ENCODE results near the gene USP24.

GRCh38 chr1:55079651-55080050, 135.5 kb downstream of the USP24 start:
- TF ChIP-seq CTCF (IDR thresholded peaks at IDR 0.05; ENCODE audit: poor library complexity, severe bottlenecking) (no peak), REST (IDR thresholded peaks at IDR 0.05; ENCODE audit: borderline replicate concordance) (no peak), EP300 (conservative IDR thresholded peaks at IDR 0.05; ENCODE audit: poor library complexity, severe bottlenecking) (no peak), POLR2AphosphoS5 (IDR thresholded peaks at IDR 0.05) (no peak), EZH2 (IDR thresholded peaks at IDR 0.05; ENCODE audit: borderline replicate concordance, insufficient read depth, low read length, poor library complexity, severe bottlenecking) (no peak), RAD21 (conservative IDR thresholded peaks at IDR 0.05) (no peak)

Measured in neural cell (in vitro differentiated cells).